ENCODE results near the gene CDPF1.
"Not testable (repeated sequence)": the region's sequence is repeated elsewhere in the genome, so short reads cannot be mapped to it uniquely, and the experiment has no call there.

Gene CDPF1

GRCh38 chr22:46224898-46225290, 25.2 kb downstream of the CDPF1 start:
- no peak for DNase-seq (ENCODE audit: low spot score)

DNA sequence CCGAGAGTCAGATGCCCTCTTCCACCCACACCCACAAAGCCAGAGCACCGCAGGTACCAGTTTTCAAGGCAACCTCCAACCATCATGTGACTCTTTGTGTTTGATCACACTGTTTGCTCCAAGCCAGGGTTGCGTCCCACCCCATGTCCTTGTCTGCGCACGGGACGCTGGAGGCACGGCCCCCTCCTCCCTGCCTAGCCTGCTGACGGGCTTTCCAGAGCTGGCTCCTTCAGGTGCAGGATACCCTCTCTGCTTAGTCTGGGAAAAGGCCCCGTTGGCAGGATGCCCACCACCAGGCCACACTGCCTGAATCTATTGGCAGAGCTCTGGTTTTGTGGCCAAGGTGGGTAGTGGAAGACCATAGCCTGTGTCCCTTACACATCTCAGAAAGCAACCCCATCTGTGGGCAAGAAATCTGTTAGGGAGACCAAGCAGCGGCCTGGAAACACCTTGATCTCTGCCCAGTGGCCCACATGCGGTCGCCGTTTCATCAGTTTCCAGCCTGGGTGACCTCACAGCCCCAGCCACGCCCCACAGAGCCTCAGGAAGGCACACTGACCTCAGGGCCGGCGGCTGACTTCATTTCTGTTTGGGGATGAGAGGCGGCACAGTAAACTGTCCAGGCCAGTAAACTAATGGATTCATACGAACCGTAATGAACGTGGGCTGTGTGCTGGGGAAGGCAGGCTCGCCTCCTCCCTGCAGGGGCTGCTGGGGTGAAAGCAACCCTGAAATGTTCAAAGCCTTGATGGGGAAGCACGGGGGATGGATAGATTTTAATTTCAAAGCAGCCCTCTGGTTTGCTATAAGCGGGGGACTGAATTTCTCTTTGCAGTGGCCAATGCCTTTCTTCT, 25.8 kb downstream of the CDPF1 start:
- no peak for DNase-seq (ENCODE audit: low spot score)

GRCh38 chr22:46220921-46221320, 29.2 kb downstream of the CDPF1 start:
- DNase-seq (ENCODE audit: low spot score) = no peak

DNA sequence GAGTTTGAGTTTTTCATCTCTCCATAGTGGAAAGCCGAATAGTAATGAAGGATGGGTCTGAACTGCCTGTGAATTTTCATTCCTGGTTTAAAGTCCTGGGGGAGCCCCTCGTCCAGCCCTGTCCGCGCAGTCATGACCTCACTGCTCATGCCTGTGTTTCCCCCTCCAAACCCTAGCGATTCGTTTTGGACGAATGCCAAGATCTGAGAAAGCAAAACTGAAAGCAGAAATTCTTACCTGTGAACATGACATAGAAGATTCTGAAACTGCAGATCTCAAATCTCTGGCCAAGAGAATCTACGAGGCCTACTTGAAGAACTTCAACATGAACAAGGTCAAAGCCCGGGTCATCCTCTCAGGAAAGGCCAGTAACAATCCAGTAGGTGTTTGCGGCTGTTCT, 30.5 kb downstream of the CDPF1 start:
- no peak for DNase-seq (ENCODE audit: low spot score)

DNA sequence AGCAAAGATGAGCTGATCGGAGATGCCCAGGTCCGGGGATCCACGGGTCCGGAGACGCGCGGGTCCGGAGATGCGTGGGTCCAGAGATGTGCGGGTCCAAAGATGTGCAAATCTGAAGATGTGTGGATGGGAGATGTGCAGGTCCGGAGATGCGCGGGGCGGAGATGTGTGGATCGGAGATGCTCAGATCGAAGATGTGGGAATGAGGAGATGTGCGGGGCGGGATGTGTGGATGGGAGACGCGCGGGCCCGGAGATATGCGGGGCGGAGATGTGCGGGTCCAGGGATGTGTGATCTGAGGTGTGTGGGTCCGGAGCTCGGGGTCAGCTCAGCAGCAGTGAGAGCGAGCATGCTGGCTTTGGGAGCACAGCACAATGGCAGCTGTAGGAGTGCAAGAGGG, 35.5 kb downstream of the CDPF1 start:
- DNase-seq (ENCODE audit: low spot score) = no peak

DNA sequence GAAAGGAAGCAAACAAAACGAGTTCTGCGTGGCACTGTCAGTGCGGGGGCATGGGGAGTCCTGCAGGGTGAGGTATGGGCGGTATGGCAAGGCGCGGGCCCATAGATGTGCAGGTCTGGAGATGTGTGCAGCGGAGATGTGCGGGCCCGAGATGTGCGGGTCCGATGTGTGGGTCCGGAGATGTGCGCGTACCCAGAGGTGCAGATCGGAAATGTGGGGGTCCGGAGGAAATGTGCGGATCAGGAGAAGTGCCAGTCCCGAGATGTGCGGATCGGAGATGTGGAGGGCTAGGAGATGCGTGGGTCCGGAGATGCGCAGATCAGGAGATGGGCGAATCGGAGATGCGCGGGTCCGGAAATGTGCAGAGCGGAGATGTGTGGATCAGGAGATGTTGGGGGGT, 35.9 kb downstream of the CDPF1 start:
- no peak for DNase-seq (ENCODE audit: low spot score)

DNA sequence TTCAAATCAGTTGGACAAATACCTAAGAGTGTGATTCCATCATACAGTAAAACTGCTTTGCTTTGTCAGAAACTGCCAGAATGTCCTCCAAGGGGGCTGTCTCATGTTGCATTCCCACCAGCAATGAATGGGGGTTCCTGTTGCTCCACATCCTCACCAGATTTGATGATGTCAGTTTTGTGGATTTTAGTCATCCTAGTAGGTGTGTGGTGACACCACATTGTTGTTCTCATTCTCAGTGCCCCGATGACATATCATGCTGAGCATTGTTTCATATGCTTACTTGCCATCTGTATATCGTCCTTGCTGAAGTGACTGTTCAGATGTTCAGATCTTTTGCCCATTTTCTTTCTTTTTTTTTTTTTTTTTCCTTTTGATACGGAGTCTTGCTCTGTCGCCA, 37.0 kb downstream of the CDPF1 start:
- DNase-seq (ENCODE audit: low spot score) = no peak

- DNase-seq (ENCODE audit: low spot score) = no peak
These were observed 37.9 kb downstream of the CDPF1 start for GRCh38 chr22:46212195-46212594.

DNA sequence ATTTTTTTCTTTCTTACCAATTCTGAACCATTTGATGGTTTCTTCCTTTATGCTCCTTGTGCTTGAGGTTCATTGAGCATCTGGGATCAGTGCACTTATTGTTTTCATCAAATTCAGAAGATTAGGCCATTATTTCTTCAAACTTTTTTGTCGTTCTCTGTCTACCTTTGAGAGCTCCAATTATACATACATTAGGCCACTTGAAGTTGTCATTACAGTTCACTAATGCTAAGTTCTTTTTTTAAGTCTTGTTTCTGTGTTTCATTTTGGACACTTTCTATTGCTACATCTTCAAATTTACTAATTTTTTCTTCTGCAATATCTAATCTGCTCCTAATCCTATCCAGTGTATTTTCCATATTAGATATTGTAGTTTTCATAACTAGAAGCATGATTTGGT, 40.8 kb downstream of the CDPF1 start:
- no peak for DNase-seq (ENCODE audit: low spot score)

- no peak for DNase-seq (ENCODE audit: low spot score)
These were observed 46.5 kb downstream of the CDPF1 start for GRCh38 chr22:46203601-46203980.

GRCh38 chr22:46202897-46203600, 47.0 kb downstream of the CDPF1 start:
- peak; percentile 54 for DNase-seq (ENCODE audit: low spot score)

DNA sequence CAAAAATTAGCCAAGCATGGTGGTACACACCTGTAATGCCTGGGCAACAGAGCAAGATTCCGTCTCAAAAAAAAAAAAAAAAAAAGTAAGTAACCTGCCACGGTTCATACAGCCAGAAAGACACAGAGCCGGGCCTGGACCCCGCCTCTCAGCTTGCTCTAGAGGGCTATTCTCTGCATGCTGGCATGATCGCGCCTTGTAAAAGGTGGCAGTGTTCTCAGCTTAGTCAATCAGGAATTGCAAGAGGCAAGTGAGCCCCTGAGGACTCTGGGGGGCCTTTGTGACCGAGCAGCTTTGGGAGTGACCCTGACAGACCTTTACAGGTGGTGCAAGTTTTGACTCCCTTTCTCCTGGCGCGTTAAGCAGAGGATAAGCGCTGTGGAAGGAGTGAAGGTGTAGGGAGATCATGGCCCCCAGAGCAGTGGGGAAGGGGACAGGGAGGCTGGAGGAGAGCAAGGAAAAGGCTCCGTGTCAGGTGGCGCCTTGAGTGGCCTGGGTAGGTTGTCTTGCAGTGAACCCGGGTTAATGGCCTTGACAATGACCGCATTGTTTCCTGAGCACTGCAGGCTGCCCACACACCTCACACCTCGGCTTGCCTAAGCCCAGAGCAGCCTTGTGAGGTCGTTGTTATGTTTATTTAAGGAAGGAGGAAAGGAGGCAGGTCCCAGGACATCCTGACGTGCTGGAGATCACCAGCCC, 48.9 kb downstream of the CDPF1 start:
- DNase-seq (ENCODE audit: low spot score) = peak; percentile 25

DNA sequence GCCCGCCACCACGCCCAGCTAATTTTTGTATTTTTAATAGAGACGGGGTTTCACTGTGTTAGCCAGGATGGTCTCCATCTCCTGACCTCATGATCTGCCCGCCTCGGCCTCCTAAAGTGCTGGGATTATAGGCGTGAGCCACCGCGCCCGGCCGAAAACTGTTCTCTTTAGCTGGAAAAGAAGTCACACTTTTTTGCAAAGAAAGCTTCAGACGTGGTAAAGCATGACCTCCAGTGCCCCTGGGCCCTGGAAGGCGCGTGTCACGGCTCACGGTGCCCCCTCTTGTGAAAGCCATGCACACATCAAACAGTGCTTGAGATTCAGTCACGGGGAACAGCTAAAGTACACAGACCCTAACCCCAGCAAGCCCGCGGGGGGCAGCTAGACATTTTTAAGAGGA, 51.3 kb downstream of the CDPF1 start:
- DNase-seq (ENCODE audit: low spot score) = not testable (repeated sequence)

DNA sequence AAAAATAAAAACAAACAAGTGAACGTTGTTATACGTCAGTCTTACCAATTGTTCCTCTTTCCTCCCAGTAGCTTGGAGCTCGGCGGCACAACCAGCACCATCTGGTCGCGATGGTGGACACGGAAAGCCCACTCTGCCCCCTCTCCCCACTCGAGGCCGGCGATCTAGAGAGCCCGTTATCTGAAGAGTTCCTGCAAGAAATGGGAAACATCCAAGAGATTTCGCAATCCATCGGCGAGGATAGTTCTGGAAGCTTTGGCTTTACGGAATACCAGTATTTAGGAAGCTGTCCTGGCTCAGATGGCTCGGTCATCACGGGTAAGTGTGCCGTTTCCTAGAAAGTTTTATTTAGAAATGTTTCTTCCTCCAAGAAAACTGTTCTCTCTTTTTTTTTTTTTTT, 51.8 kb downstream of the CDPF1 start:
- no peak for DNase-seq (ENCODE audit: low spot score)

GRCh38 chr22:46196278-46196677, 53.8 kb downstream of the CDPF1 start:
- DNase-seq (ENCODE audit: low spot score) = no peak

- DNase-seq (ENCODE audit: low spot score) = peak; percentile 19
These were observed 54.5 kb downstream of the CDPF1 start for GRCh38 chr22:46195487-46196165.
